A549 treated with AZD9567 at 1 μM for 4 hours (cell line): Measurements from ENCODE around the gene ELAPOR2. TPM values are rescaled to one million over a fixed set of nuclear protein-coding genes. Genes with fewer than 3 reads are reported as not detected.

Experiments
- total RNA-seq: library from RNA; stranded (reverse); fragments of 200-300 nt; extraction: Qiagen RNA extraction; gene quantifications from 5 replicates; pipeline ENCODE4 v1.2.3, GENCODE V29; 2022; ENCODE audit not compliant: insufficient read depth

ELAPOR2 gene, protein sequence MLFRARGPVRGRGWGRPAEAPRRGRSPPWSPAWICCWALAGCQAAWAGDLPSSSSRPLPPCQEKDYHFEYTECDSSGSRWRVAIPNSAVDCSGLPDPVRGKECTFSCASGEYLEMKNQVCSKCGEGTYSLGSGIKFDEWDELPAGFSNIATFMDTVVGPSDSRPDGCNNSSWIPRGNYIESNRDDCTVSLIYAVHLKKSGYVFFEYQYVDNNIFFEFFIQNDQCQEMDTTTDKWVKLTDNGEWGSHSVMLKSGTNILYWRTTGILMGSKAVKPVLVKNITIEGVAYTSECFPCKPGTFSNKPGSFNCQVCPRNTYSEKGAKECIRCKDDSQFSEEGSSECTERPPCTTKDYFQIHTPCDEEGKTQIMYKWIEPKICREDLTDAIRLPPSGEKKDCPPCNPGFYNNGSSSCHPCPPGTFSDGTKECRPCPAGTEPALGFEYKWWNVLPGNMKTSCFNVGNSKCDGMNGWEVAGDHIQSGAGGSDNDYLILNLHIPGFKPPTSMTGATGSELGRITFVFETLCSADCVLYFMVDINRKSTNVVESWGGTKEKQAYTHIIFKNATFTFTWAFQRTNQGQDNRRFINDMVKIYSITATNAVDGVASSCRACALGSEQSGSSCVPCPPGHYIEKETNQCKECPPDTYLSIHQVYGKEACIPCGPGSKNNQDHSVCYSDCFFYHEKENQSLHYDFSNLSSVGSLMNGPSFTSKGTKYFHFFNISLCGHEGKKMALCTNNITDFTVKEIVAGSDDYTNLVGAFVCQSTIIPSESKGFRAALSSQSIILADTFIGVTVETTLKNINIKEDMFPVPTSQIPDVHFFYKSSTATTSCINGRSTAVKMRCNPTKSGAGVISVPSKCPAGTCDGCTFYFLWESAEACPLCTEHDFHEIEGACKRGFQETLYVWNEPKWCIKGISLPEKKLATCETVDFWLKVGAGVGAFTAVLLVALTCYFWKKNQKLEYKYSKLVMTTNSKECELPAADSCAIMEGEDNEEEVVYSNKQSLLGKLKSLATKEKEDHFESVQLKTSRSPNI
- 0.01 to 0.05 TPM (median 0.05 TPM) in 3 of 5 replicates, not detected in the others for total RNA-seq

DNA sequence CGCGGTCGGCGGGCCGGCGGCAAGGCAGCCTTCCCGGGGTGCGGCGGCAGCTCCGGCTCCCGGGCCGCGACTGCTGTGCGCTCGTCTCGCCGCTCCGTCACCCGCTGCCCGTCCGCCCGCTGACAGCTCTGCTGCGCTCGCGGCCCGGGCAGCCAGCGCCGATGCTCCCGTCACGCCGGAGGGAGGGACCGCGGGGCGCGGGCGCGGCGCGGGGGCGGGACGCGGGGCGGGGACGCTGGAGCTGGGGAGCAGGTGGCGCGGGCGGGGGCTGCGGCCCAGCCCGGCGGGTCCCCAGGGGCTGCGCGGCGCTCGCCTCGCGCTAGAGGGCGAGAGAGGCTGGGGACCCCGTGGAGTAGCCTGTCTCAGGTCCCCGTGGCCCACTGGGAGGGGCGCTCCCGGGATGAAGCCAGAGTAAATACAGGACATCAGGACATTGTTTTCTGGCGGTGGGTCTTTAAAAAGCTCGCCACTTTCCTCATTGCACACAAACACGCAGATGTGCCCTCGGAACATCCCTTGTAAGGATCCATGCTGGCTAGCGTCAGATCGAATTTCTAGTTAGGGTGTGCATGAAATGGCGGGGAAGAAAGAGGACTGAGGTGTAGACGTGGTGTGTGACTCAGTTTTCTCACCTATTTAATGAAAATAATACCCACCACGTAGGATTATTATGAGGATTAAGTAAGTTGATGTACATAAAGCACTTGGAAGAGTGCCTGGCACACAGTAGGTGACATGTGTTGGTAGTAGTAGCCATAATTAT, at the start of gene ELAPOR2:
Gene ELAPOR2 (minus strand): TSS at position 130 of the 763 bp plus-strand sequence. CDS start 141 bp downstream, outside the sequence.

Other genes starting within 250 kb of the ELAPOR2 start
- 19.0 to 25.5 TPM (median 24.3 TPM) in 5 replicates for gene DMTF1, start 92.8 kb upstream of the ELAPOR2 start, total RNA-seq
- gene TMEM243, start 160.1 kb upstream of the ELAPOR2 start, total RNA-seq: 25.5 to 30.5 TPM (median 28.3 TPM) in 5 replicates